ENCODE data around the gene GTF2F2.
"Not testable (repeated sequence)": the region's sequence is repeated elsewhere in the genome, so short reads cannot be mapped to it uniquely, and the experiment has no call there.

GTF2F2 gene

GRCh38 chr13:45231305-45231704 lies 111.0 kb downstream of the GTF2F2 start:
- peaks cover 16% of the 10 kb centered on the region for H3K4me1 ChIP-seq (ENCODE audit: control insufficient read depth, insufficient read depth, low read length, unreplicated experiment)
- no peaks in the 10 kb centered on the region for H3K79me2 ChIP-seq (ENCODE audit: control insufficient read depth, insufficient read depth, low read length, unreplicated experiment)
- peak overlapping the region; percentile 38; the same call in 1 of the 2 replicates for H3K27ac ChIP-seq (ENCODE audit: low read depth, low read length)
- no peaks in the 10 kb centered on the region for H3K36me3 ChIP-seq (ENCODE audit: insufficient read depth, low read length)
- H2AFZ ChIP-seq (ENCODE audit: low read length, unreplicated experiment), result no peak overlapping the region
- no peaks in the 10 kb centered on the region for H3K27me3 ChIP-seq (ENCODE audit: insufficient read depth, low read length)
- no peak overlapping the region for H3K4me3 ChIP-seq (ENCODE audit: low read depth, low read length)

- Histone ChIP-seq H3K27me3 (ENCODE audit: insufficient read depth, low read length) (no peaks in the 10 kb centered on the region), H3K27ac (ENCODE audit: low read depth, low read length) (peak overlapping the region; percentile 38; the same call in 1 of the 2 replicates)
These were observed 111.4 kb downstream of the GTF2F2 start for GRCh38 chr13:45231722-45232121.

GRCh38 chr13:45232591-45232990 lies 112.3 kb downstream of the GTF2F2 start:
- H3K4me3 ChIP-seq (ENCODE audit: low read depth, low read length), result no peak overlapping the region
- peaks cover 3% of the 10 kb centered on the region for H3K79me2 ChIP-seq (ENCODE audit: control insufficient read depth, insufficient read depth, low read length, unreplicated experiment)
- H3K36me3 ChIP-seq (ENCODE audit: insufficient read depth, low read length), result no peaks in the 10 kb centered on the region
- H2AFZ ChIP-seq (ENCODE audit: low read length, unreplicated experiment), result no peak overlapping the region
- H3K27ac ChIP-seq (ENCODE audit: low read depth, low read length), result no peak overlapping the region
- no peaks in the 10 kb centered on the region for H3K27me3 ChIP-seq (ENCODE audit: insufficient read depth, low read length)
- peaks cover 22% of the 10 kb centered on the region for H3K4me1 ChIP-seq (ENCODE audit: control insufficient read depth, insufficient read depth, low read length, unreplicated experiment)

More at GRCh38 chr13:45231722-45232121, 111.4 kb downstream of the GTF2F2 start:
- Histone ChIP-seq H2AFZ (ENCODE audit: low read length, unreplicated experiment) (no peak overlapping the region), H3K4me3 (ENCODE audit: low read depth, low read length) (no peak overlapping the region), H3K4me1 (ENCODE audit: control insufficient read depth, insufficient read depth, low read length, unreplicated experiment) (peaks cover 20% of the 10 kb centered on the region), H3K36me3 (ENCODE audit: insufficient read depth, low read length) (no peaks in the 10 kb centered on the region), H3K79me2 (ENCODE audit: control insufficient read depth, insufficient read depth, low read length, unreplicated experiment) (no peaks in the 10 kb centered on the region)

- Histone ChIP-seq H3K27ac (ENCODE audit: low read depth, low read length) (peak overlapping the region; percentile 73), H3K36me3 (ENCODE audit: insufficient read depth, low read length) (no peaks in the 10 kb centered on the region), H3K4me3 (ENCODE audit: low read depth, low read length) (no peak overlapping the region), H3K79me2 (ENCODE audit: control insufficient read depth, insufficient read depth, low read length, unreplicated experiment) (peaks cover 8% of the 10 kb centered on the region), H3K27me3 (ENCODE audit: insufficient read depth, low read length) (no peaks in the 10 kb centered on the region), H3K4me1 (ENCODE audit: control insufficient read depth, insufficient read depth, low read length, unreplicated experiment) (peaks cover 36% of the 10 kb centered on the region), H2AFZ (ENCODE audit: low read length, unreplicated experiment) (no peak overlapping the region)
These were observed 118.9 kb downstream of the GTF2F2 start for GRCh38 chr13:45238945-45239795.

GRCh38 chr13:45240143-45240542 lies 119.8 kb downstream of the GTF2F2 start:
- Histone ChIP-seq H2AFZ (ENCODE audit: low read length, unreplicated experiment) (no peak overlapping the region), H3K27me3 (ENCODE audit: insufficient read depth, low read length) (no peaks in the 10 kb centered on the region), H3K27ac (ENCODE audit: low read depth, low read length) (peak overlapping the region; percentile 73; the same call in 1 of the 2 replicates), H3K4me3 (ENCODE audit: low read depth, low read length) (no peak overlapping the region), H3K36me3 (ENCODE audit: insufficient read depth, low read length) (no peaks in the 10 kb centered on the region), H3K79me2 (ENCODE audit: control insufficient read depth, insufficient read depth, low read length, unreplicated experiment) (peaks cover 8% of the 10 kb centered on the region), H3K4me1 (ENCODE audit: control insufficient read depth, insufficient read depth, low read length, unreplicated experiment) (peaks cover 36% of the 10 kb centered on the region)

GRCh38 chr13:45242070-45242469 lies 121.8 kb downstream of the GTF2F2 start:
- Histone ChIP-seq H3K27ac (ENCODE audit: low read depth, low read length) (no peak overlapping the region), H2AFZ (ENCODE audit: low read length, unreplicated experiment) (no peak overlapping the region), H3K36me3 (ENCODE audit: insufficient read depth, low read length) (no peaks in the 10 kb centered on the region), H3K4me1 (ENCODE audit: control insufficient read depth, insufficient read depth, low read length, unreplicated experiment) (peaks cover 21% of the 10 kb centered on the region), H3K27me3 (ENCODE audit: insufficient read depth, low read length) (no peaks in the 10 kb centered on the region), H3K4me3 (ENCODE audit: low read depth, low read length) (no peak overlapping the region), H3K79me2 (ENCODE audit: control insufficient read depth, insufficient read depth, low read length, unreplicated experiment) (peaks cover 6% of the 10 kb centered on the region)

- Histone ChIP-seq H2AFZ (ENCODE audit: low read length, unreplicated experiment) (peak overlapping the region; percentile 12), H3K4me1 (ENCODE audit: control insufficient read depth, insufficient read depth, low read length, unreplicated experiment) (peaks cover 21% of the 10 kb centered on the region), H3K79me2 (ENCODE audit: control insufficient read depth, insufficient read depth, low read length, unreplicated experiment) (peaks cover 5% of the 10 kb centered on the region), H3K27ac (ENCODE audit: low read depth, low read length) (no peak overlapping the region), H3K27me3 (ENCODE audit: insufficient read depth, low read length) (no peaks in the 10 kb centered on the region), H3K36me3 (ENCODE audit: insufficient read depth, low read length) (no peaks in the 10 kb centered on the region), H3K4me3 (ENCODE audit: low read depth, low read length) (no peak overlapping the region)
These were observed 122.2 kb downstream of the GTF2F2 start for GRCh38 chr13:45242524-45242923.

GRCh38 chr13:45243077-45243476 lies 122.8 kb downstream of the GTF2F2 start:
- no peak overlapping the region for H3K27ac ChIP-seq (ENCODE audit: low read depth, low read length)
- no peak overlapping the region for H3K4me3 ChIP-seq (ENCODE audit: low read depth, low read length)
- peaks cover 5% of the 10 kb centered on the region for H3K79me2 ChIP-seq (ENCODE audit: control insufficient read depth, insufficient read depth, low read length, unreplicated experiment)
- no peaks in the 10 kb centered on the region for H3K27me3 ChIP-seq (ENCODE audit: insufficient read depth, low read length)
- H3K36me3 ChIP-seq (ENCODE audit: insufficient read depth, low read length), result no peaks in the 10 kb centered on the region
- no peak overlapping the region for H2AFZ ChIP-seq (ENCODE audit: low read length, unreplicated experiment)
- peaks cover 21% of the 10 kb centered on the region for H3K4me1 ChIP-seq (ENCODE audit: control insufficient read depth, insufficient read depth, low read length, unreplicated experiment)

GRCh38 chr13:45244736-45245135 lies 124.4 kb downstream of the GTF2F2 start:
- H3K36me3 ChIP-seq (ENCODE audit: insufficient read depth, low read length); H3K27ac ChIP-seq (ENCODE audit: low read depth, low read length); H3K27me3 ChIP-seq (ENCODE audit: insufficient read depth, low read length); H2AFZ ChIP-seq (ENCODE audit: low read length, unreplicated experiment); H3K79me2 ChIP-seq (ENCODE audit: control insufficient read depth, insufficient read depth, low read length, unreplicated experiment); H3K4me3 ChIP-seq (ENCODE audit: low read depth, low read length): not testable (repeated sequence)
- peaks cover 13% of the 10 kb centered on the region for H3K4me1 ChIP-seq (ENCODE audit: control insufficient read depth, insufficient read depth, low read length, unreplicated experiment)

GRCh38 chr13:45249662-45250061 lies 129.4 kb downstream of the GTF2F2 start:
- no peak overlapping the region for H2AFZ ChIP-seq (ENCODE audit: low read length, unreplicated experiment)
- no peaks in the 10 kb centered on the region for H3K4me1 ChIP-seq (ENCODE audit: control insufficient read depth, insufficient read depth, low read length, unreplicated experiment)
- no peaks in the 10 kb centered on the region for H3K27me3 ChIP-seq (ENCODE audit: insufficient read depth, low read length)
- H3K79me2 ChIP-seq (ENCODE audit: control insufficient read depth, insufficient read depth, low read length, unreplicated experiment), result no peaks in the 10 kb centered on the region
- H3K4me3 ChIP-seq (ENCODE audit: low read depth, low read length), result no peak overlapping the region
- no peaks in the 10 kb centered on the region for H3K36me3 ChIP-seq (ENCODE audit: insufficient read depth, low read length)
- H3K27ac ChIP-seq (ENCODE audit: low read depth, low read length), result no peak overlapping the region

- H2AFZ ChIP-seq (ENCODE audit: low read length, unreplicated experiment), result no peak overlapping the region
- H3K27me3 ChIP-seq (ENCODE audit: insufficient read depth, low read length), result no peaks in the 10 kb centered on the region
- H3K79me2 ChIP-seq (ENCODE audit: control insufficient read depth, insufficient read depth, low read length, unreplicated experiment), result no peaks in the 10 kb centered on the region
- no peak overlapping the region for H3K27ac ChIP-seq (ENCODE audit: low read depth, low read length)
- H3K4me3 ChIP-seq (ENCODE audit: low read depth, low read length), result no peak overlapping the region
- peaks cover 20% of the 10 kb centered on the region for H3K4me1 ChIP-seq (ENCODE audit: control insufficient read depth, insufficient read depth, low read length, unreplicated experiment)
- H3K36me3 ChIP-seq (ENCODE audit: insufficient read depth, low read length), result no peaks in the 10 kb centered on the region
These were observed 134.1 kb downstream of the GTF2F2 start for GRCh38 chr13:45254396-45254795.
